Nephron (organoid): ENCODE measurements around the gene MMP21.

ENCODE experiments used
- H3K27ac Mint-ChIP-seq, 3 experiments: 2 replicates each; pipeline ENCODE4 v1.8.0; 2020; ENCODE audit warnings: mixed read lengths in 3 of 3, mild to moderate bottlenecking in 2 of 3, moderate library complexity in 1 of 3
- H3K27me3 Mint-ChIP-seq: 2 replicates; pipeline ENCODE4 v1.8.0; 2021; ENCODE audit warnings: low read depth, mild to moderate bottlenecking, moderate library complexity, mixed read lengths
- H3K36me3 Mint-ChIP-seq: 2 replicates; pipeline ENCODE4 v1.8.0; 2020; ENCODE audit warnings: low read depth, mixed read lengths
- H3K4me1 Mint-ChIP-seq: 2 replicates; pipeline ENCODE4 v1.8.0; 2020; ENCODE audit warnings: mixed read lengths
- H3K4me3 Mint-ChIP-seq, 3 experiments: 2 replicates each; pipeline ENCODE4 v1.8.0; 2020; ENCODE audit warnings: mild to moderate bottlenecking in 3 of 3, mixed read lengths in 3 of 3, moderate library complexity in 2 of 3
- H3K9me3 Mint-ChIP-seq: 2 replicates; pipeline ENCODE4 v1.8.0; 2020; ENCODE audit warnings: mixed read lengths
- CTCF ChIP-seq, 3 experiments: fragments of 200-600 bp; sonication (generic); IDR thresholded peaks; one replicate each; pipeline ENCODE4 v1.5.0; 2021; ENCODE audit warnings: antibody characterized with exemption in 3 of 3; ENCODE audit not compliant: unreplicated experiment in 3 of 3

The MMP21 gene

GRCh38 chr10:125772864-125773180, 2.8 kb downstream of the MMP21 start:
- Mint-ChIP-seq H3K27me3 (peaks cover 20% of the 10 kb centered on the region), H3K36me3 (peaks cover 9% of the 10 kb centered on the region), H3K4me1 (peaks cover 24% of the 10 kb centered on the region), H3K4me3 (no peak overlapping the region), H3K9me3 (no peaks in the 10 kb centered on the region), H3K27ac (no peak overlapping the region)
- TF ChIP-seq CTCF (IDR thresholded peaks at IDR 0.05; ENCODE audit: unreplicated experiment in 3 of 3): no peak

GRCh38 chr10:125772112-125772863, 3.3 kb downstream of the MMP21 start:
- H3K9me3 Mint-ChIP-seq: no peaks in the 10 kb centered on the region
- no peak overlapping the region for H3K4me3 Mint-ChIP-seq
- H3K27ac Mint-ChIP-seq: no peak overlapping the region
- H3K36me3 Mint-ChIP-seq: peaks cover 14% of the 10 kb centered on the region
- peaks cover 20% of the 10 kb centered on the region for H3K27me3 Mint-ChIP-seq
- H3K4me1 Mint-ChIP-seq: peaks cover 28% of the 10 kb centered on the region
- no peak for TF ChIP-seq CTCF (IDR thresholded peaks at IDR 0.05; ENCODE audit: unreplicated experiment in 3 of 3)

GRCh38 chr10:125770844-125771243, 4.8 kb downstream of the MMP21 start:
- no peak for TF ChIP-seq CTCF (IDR thresholded peaks at IDR 0.05; ENCODE audit: unreplicated experiment in 3 of 3)
- peaks cover 23% of the 10 kb centered on the region for H3K4me1 Mint-ChIP-seq
- H3K27ac Mint-ChIP-seq: peak overlapping the region in 1 of 3 experiments; percentile 3
- H3K27me3 Mint-ChIP-seq: peaks cover 12% of the 10 kb centered on the region
- no peak overlapping the region for H3K4me3 Mint-ChIP-seq
- peaks cover 22% of the 10 kb centered on the region for H3K36me3 Mint-ChIP-seq
- H3K9me3 Mint-ChIP-seq: no peaks in the 10 kb centered on the region

- peaks cover 7% of the 10 kb centered on the region for H3K27me3 Mint-ChIP-seq
- no peaks in the 10 kb centered on the region for H3K9me3 Mint-ChIP-seq
- H3K36me3 Mint-ChIP-seq: peaks cover 36% of the 10 kb centered on the region
- H3K27ac Mint-ChIP-seq: peak overlapping the region; percentile 78 to 91 (median 88)
- no peak overlapping the region for H3K4me3 Mint-ChIP-seq
- no peak for TF ChIP-seq CTCF (IDR thresholded peaks at IDR 0.05; ENCODE audit: unreplicated experiment in 3 of 3)
- peaks cover 23% of the 10 kb centered on the region for H3K4me1 Mint-ChIP-seq
These were observed 6.4 kb downstream of the MMP21 start for GRCh38 chr10:125769175-125769574.

- peaks cover 7% of the 10 kb centered on the region for H3K27me3 Mint-ChIP-seq
- H3K4me1 Mint-ChIP-seq: peaks cover 23% of the 10 kb centered on the region
- no peak for TF ChIP-seq CTCF (IDR thresholded peaks at IDR 0.05; ENCODE audit: unreplicated experiment in 3 of 3)
- H3K27ac Mint-ChIP-seq: peak overlapping the region; percentile 87 to 91 (median 88)
- no peaks in the 10 kb centered on the region for H3K9me3 Mint-ChIP-seq
- H3K4me3 Mint-ChIP-seq: peak overlapping the region in 1 of 3 experiments; percentile 24
- H3K36me3 Mint-ChIP-seq: peaks cover 44% of the 10 kb centered on the region
These were observed 7.3 kb downstream of the MMP21 start for GRCh38 chr10:125768219-125768855.

- H3K4me3 Mint-ChIP-seq: no peak overlapping the region
- no peaks in the 10 kb centered on the region for H3K9me3 Mint-ChIP-seq
- peaks cover 23% of the 10 kb centered on the region for H3K4me1 Mint-ChIP-seq
- TF ChIP-seq CTCF (IDR thresholded peaks at IDR 0.05; ENCODE audit: unreplicated experiment in 3 of 3): no peak
- H3K36me3 Mint-ChIP-seq: peaks cover 59% of the 10 kb centered on the region
- H3K27ac Mint-ChIP-seq: no peak overlapping the region
- H3K27me3 Mint-ChIP-seq: no peaks in the 10 kb centered on the region
These were observed 9.1 kb downstream of the MMP21 start for GRCh38 chr10:125766511-125766910.
